Measurements from ENCODE around the gene CCDC32. TPM values are rescaled to one million over a fixed set of nuclear protein-coding genes. Genes with fewer than 3 reads are reported as not detected.

CCDC32 gene
- total RNA-seq, 1 donor from 2014 or later = 33.0 TPM

DNA sequence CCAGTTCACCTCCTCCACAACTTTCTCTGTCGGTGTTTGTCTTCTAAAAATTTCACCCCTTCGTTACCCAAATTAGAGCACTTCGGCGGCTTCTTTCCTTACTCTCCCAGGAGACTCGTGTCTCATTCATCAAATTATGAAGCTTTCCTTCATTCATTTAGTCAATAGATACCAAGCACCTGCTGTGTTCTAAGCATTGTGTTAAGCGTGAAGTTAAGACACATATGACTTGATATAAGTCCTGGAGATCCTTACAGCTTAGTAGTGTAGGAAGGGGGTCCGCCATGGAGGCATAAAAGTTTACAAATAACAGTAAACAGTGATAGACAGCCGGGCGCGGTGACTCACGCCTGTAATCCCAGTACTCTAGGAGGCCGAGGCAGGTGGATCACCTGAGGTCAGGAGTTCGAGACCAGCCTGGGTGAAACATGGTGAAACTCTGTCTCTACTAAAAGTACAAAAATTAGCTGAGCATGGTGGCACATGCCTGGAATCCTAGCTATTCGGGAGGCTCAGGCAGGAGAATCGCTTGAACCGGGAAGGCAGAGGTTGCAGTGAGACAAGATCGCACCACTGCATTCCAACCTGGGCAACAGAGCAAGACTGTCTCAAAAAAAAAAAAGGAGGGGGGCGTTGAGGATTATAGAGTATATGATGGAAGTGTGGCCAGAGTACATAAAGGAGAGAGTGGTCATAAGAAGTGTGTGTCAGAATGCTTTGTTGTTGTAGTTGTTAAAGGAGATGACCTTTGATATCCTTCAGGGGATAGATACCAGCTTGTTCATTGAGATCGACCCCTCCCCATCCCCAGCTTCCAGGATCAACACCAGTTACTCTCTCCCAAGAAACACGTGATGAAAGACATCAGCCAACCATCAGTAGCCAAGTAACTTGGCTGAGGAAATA lies 744 bp upstream of the CCDC32 start:
- DNase-seq (ENCODE audit: low spot score) = no peak

- no peak for DNase-seq (ENCODE audit: low spot score)
Measured at GRCh38 chr15:40563426-40563825, 1.4 kb downstream of the CCDC32 start.

GRCh38 chr15:40562691-40563090 lies 2.2 kb downstream of the CCDC32 start:
- DNase-seq (ENCODE audit: low spot score) = no peak

DNA sequence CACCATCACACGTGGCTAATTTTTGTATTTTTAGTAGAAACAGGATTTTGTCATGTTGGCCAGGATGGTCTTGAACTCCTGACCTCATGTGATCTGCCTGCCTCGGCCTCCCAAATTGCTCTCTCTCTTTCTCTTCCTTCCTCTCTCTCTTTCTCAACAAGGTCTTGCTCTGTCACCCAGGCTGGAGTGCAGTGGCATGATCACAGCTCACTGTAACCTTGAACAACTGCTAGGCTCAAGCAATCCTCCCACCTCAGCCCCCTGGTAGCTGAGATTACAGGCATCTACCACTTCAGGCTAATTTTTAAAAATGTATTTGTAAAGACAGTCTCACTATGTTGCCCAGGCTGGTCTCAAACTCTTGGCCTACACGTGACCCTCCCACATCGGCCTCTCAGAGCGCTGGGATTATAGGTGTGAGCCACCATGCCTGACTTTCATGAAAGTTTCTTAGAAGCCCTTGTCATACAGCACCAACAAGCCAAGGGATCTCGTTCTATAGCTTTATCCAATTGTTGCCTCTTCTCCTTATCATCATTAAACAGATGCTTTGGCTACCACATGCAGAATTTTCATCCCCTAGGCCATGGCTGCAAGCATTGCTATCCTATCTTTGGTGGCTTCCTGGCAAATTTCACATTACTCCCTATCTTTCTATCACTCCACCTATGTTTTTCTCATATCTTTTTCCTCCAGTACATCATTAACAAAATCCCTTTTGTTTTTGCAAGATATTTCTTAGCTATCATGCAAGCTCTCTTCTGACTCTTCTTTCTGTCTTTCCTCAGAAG lies 5.7 kb downstream of the CCDC32 start:
- no peak for DNase-seq (ENCODE audit: low spot score)

- DNase-seq (ENCODE audit: low spot score) = no peak
Measured at GRCh38 chr15:40555876-40556275, 9.0 kb downstream of the CCDC32 start.

GRCh38 chr15:40554161-40554525 lies 10.7 kb downstream of the CCDC32 start:
- no peak for DNase-seq (ENCODE audit: low spot score)

GRCh38 chr15:40550341-40551037 lies 14.4 kb downstream of the CCDC32 start:
- DNase-seq (ENCODE audit: low spot score) = no peak

GRCh38 chr15:40549894-40550293 lies 14.9 kb downstream of the CCDC32 start:
- no peak for DNase-seq (ENCODE audit: low spot score)

GRCh38 chr15:40548610-40549009 lies 16.2 kb downstream of the CCDC32 start:
- no peak for DNase-seq (ENCODE audit: low spot score)

DNA sequence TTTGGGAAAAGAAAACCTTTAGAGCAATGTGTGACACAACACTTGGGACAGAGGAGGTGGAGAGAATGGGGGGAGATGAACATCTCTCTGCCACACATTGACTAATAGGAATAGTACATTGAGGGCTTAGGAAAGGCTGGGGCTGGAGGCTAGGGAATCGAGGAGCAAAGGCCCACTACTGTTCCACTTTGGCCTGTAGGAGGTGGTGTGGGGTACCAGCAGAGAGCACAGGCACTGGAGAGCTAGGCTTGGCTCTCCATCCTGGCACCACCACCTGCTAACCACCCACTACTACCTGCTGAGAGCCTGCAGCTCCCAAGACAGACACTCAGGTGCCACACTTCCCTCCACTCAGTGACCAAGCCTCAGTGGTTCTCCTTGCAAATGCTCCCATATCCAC lies 19.4 kb downstream of the CCDC32 start:
- no peak for DNase-seq (ENCODE audit: low spot score)

GRCh38 chr15:40543631-40544294 lies 21.1 kb downstream of the CCDC32 start:
- DNase-seq (ENCODE audit: low spot score) = no peak

GRCh38 chr15:40543082-40543481 lies 21.8 kb downstream of the CCDC32 start:
- DNase-seq (ENCODE audit: low spot score) = no peak

GRCh38 chr15:40538976-40539375 lies 25.9 kb downstream of the CCDC32 start:
- no peak for DNase-seq (ENCODE audit: low spot score)

DNA sequence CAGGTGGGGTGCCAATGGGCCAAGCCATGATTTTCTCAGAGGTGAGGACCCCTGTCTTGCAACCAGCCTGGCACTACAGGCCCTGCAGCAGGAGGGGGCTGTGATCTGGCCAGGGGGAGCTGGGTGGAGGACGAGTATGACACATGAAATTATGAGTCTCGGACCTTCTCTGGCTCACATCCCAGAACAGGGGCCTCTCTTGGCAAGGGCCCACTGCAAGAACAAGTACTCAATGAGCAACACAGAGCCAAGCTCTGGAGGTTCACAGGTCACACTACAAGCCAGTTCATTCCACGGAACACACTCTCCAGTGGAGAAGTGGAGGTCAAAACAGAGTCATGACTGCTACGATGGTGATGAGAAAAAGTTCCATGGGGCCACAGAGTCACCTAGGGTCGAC lies 28.3 kb downstream of the CCDC32 start:
- DNase-seq (ENCODE audit: low spot score) = no peak

- DNase-seq (ENCODE audit: low spot score) = no peak
Measured at GRCh38 chr15:40534371-40534770, 30.5 kb downstream of the CCDC32 start.

- no peak for DNase-seq (ENCODE audit: low spot score)
Measured at GRCh38 chr15:40533763-40534364, 31.0 kb downstream of the CCDC32 start.

GRCh38 chr15:40528801-40529200 lies 36.0 kb downstream of the CCDC32 start:
- no peak for DNase-seq (ENCODE audit: low spot score)

DNA sequence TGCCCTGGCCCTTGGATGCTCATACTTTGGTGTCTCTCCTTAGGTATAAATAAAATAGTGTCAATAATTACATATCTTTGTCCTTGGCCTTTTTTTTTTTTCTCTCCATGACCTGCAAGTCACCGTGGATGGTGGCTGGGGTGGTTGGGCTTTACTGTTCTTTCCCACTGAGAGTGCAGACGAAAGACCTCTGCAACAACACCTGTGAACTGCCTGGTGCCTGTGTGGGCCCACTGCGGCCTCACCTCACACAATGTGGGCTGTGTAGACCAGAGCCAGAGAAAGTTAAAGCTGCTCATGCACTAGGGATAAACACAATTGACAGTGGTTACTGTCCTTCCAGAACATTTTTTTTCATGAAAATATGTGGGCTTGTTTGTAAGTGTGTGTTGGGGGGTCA lies 39.0 kb downstream of the CCDC32 start:
- DNase-seq (ENCODE audit: low spot score) = no peak

GRCh38 chr15:40523611-40524010 lies 41.2 kb downstream of the CCDC32 start:
- DNase-seq (ENCODE audit: low spot score) = no peak

DNA sequence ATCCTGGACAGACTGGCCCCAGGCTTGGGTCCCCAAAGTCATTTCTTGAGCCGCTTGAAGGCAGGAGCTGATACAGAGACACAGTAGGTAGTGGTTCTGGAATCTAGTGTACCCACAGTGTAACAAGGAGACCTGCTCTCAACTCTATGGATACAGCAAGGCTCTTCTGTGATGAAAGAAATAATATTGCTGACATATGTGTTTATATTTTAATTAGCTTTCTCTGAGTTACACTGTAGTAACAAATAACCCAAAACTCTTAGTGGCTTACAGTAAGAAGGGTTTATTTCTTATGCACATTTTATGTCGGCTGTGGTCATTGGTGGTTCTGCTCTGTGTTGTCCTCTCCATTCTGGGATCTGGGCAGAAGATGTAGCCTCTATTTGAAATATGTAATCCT lies 48.5 kb downstream of the CCDC32 start:
- DNase-seq (ENCODE audit: low spot score) = no peak

DNA sequence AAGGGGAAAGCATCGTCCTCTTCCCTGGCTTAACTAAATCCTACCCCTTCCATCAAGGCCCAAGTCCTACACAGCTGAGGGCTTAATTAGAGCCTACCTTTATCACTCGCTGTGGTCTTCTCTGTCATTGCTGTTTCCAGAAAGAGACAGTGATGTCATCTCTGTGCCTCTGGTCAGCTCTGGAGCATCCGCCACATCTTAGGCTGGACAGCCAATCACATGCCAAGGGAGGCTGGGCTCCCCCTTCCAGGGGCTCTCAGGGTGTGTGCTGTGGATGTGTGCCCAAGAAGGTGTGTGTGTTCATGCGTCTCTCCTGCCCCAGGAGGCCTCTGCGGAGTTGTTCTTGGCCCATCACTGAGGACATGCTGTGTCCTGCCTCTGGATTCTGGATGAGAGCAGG lies 51.2 kb downstream of the CCDC32 start:
- no peak for DNase-seq (ENCODE audit: low spot score)

All from mucosa of gallbladder (tissue), 1 donor.